Measurements from ENCODE around the gene PILRA. TPM values are rescaled to one million over a fixed set of nuclear protein-coding genes. Genes with fewer than 3 reads are reported as not detected.
A peak's percentile ranks its signal among the peaks of the same experiment; 100 is the strongest.
"Not testable (repeated sequence)": the region's sequence is repeated elsewhere in the genome, so short reads cannot be mapped to it uniquely, and the experiment has no call there.

PILRA gene
- total RNA-seq, 4 donors from 2014 or later = 10.9 to 27.3 (median 15.8) TPM

DNA sequence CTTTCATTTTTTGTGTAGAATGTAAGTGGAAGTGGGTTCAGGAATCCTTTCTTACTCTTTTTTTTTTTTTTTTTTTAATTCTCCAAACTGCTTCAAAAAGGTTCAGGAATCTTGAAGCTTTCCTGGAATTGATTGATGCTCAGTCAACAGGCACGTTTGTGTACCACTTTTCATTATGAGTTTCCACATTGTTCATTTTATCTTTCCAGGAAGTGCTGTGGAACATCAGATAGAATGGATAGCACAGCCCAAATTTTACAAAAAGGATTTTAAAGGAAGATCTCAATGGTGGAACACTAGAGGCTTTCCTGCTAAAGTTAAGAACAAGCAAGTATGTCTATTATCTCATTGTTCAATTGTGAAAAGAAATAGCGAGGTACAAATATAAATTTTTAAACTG is 64.9 kb downstream of the PILRA start:
- peaks cover 0 to 22% (median 11%) of the 10 kb centered on the region in 4 donors for H3K4me1 ChIP-seq
- no peak overlapping the region for H3K4me3 ChIP-seq
- no peak for DNase-seq (ENCODE audit: low spot score in 2 of 2)
- no peaks in the 10 kb centered on the region for H3K27me3 ChIP-seq
- no peaks in the 10 kb centered on the region for H3K9me3 ChIP-seq
- peak overlapping the region in 1 of 4 donors; percentile 22 for H3K27ac ChIP-seq
- peaks cover 0 to 17% (median 7%) of the 10 kb centered on the region in 3 donors for H3K36me3 ChIP-seq
- WGBS, 2 donors = 49 to 55% methylated on average over 2 of the region's 2 CpGs
- TF ChIP-seq, protein P1, sequence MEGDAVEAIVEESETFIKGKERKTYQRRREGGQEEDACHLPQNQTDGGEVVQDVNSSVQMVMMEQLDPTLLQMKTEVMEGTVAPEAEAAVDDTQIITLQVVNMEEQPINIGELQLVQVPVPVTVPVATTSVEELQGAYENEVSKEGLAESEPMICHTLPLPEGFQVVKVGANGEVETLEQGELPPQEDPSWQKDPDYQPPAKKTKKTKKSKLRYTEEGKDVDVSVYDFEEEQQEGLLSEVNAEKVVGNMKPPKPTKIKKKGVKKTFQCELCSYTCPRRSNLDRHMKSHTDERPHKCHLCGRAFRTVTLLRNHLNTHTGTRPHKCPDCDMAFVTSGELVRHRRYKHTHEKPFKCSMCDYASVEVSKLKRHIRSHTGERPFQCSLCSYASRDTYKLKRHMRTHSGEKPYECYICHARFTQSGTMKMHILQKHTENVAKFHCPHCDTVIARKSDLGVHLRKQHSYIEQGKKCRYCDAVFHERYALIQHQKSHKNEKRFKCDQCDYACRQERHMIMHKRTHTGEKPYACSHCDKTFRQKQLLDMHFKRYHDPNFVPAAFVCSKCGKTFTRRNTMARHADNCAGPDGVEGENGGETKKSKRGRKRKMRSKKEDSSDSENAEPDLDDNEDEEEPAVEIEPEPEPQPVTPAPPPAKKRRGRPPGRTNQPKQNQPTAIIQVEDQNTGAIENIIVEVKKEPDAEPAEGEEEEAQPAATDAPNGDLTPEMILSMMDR (IDR thresholded peaks at IDR 0.05) = no peak
- TF ChIP-seq POLR2A (IDR thresholded peaks at IDR 0.05) (no peak), EP300 (IDR thresholded peaks at IDR 0.05) (no peak)

- not testable (repeated sequence) for H3K9me3 ChIP-seq; DNase-seq (ENCODE audit: low spot score in 2 of 2); H3K27ac ChIP-seq; H3K4me3 ChIP-seq; H3K27me3 ChIP-seq
- Histone ChIP-seq H3K36me3 (peaks cover 0 to 12% (median 7%) of the 10 kb centered on the region in 3 donors), H3K4me1 (peaks cover 0 to 22% (median 11%) of the 10 kb centered on the region in 4 donors)
- 92% methylated on average over 8 of the region's 8 CpGs for WGBS, 2 donors
Observed at GRCh38 chr7:100438731-100439130, 65.4 kb downstream of the PILRA start.

GRCh38 chr7:100439244-100439643 is 66.0 kb downstream of the PILRA start:
- not testable (repeated sequence) for H3K4me3 ChIP-seq; H3K27me3 ChIP-seq; H3K27ac ChIP-seq; H3K36me3 ChIP-seq; H3K9me3 ChIP-seq; DNase-seq (ENCODE audit: low spot score in 2 of 2)
- 89 to 90% methylated on average over 7 of the region's 7 CpGs for WGBS, 2 donors
- H3K4me1 ChIP-seq = peaks cover 0 to 24% (median 14%) of the 10 kb centered on the region in 4 donors

DNA sequence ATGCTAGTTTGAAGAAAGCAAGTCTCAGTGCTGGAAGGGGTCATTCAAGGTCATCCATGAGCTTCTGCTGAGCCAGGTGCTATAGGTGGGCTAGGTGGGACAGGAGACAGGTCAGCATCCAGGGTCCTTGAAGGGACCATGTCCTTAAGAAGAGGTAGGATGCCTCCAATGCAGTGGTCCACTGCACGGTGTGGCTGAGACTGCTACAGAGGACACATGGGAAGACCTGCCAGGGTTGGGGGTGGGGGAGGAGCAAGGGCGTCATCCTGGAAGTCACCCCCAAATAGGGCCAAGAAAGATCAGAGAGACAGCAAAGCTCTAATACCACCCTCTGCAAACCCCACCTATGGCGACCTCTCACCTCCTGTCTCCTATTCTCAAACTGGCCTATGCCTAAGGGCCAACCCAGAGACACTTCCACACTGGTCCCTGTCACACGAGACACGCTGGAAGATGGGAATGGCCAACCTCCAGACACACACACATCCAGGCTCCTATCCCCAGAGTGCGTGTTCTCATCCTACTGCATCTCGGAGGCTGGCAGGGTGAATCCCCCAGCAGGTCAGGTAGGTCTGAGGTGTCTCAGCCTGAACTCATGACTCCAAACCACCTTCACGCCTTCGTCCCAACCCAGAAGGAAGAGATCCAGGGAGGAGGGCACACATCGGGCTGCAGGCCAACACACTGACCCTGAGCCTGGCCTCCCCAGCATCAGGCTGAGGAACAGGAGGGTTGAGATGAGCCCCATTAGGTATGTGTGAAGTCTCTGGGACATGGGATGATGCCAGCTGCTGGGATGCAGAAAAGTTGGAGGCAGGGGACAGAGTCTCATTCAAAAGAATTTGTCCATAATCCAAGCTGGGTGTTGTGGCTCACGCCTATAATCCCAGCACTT is 68.6 kb downstream of the PILRA start:
- H3K4me1 ChIP-seq = peaks cover 0 to 23% (median 11%) of the 10 kb centered on the region in 4 donors
- H3K27me3 ChIP-seq = no peaks in the 10 kb centered on the region
- 88 to 91% methylated on average over 11 of the region's 11 CpGs for WGBS, 2 donors
- no peak overlapping the region for H3K27ac ChIP-seq
- TF ChIP-seq POLR2A (IDR thresholded peaks at IDR 0.05) (no peak), EP300 (IDR thresholded peaks at IDR 0.05) (no peak)
- TF ChIP-seq, protein P1 (IDR thresholded peaks at IDR 0.05) = no peak
- H3K9me3 ChIP-seq = no peaks in the 10 kb centered on the region
- no peak overlapping the region for H3K4me3 ChIP-seq
- H3K36me3 ChIP-seq = no peaks in the 10 kb centered on the region
- no peak for DNase-seq (ENCODE audit: low spot score in 2 of 2)

- Histone ChIP-seq H3K4me1 (peaks cover 0 to 23% (median 11%) of the 10 kb centered on the region in 4 donors), H3K36me3 (no peaks in the 10 kb centered on the region), H3K27ac (peak overlapping the region in 2 of 4 donors; percentile 12 to 85), H3K4me3 (no peak overlapping the region), H3K9me3 (no peaks in the 10 kb centered on the region), H3K27me3 (no peaks in the 10 kb centered on the region)
- WGBS, 2 donors = 85 to 93% methylated on average over 9 of the region's 9 CpGs
- no peak for DNase-seq (ENCODE audit: low spot score in 2 of 2)
- TF ChIP-seq EP300 (IDR thresholded peaks at IDR 0.05) (no peak), POLR2A (IDR thresholded peaks at IDR 0.05) (no peak)
- TF ChIP-seq, protein P1 (IDR thresholded peaks at IDR 0.05) = no peak
Observed at GRCh38 chr7:100443096-100443840, 70.0 kb downstream of the PILRA start.

Data from tibial nerve (tissue), 4 donors.